T1000 (cell line): Measurements from ENCODE around the gene BCR.

Experiments used
- DNase-seq: peaks from one replicate; lab custom pipeline; 2025; ENCODE audit warnings: mixed read lengths; lab: John Stamatoyannopoulos, UW

BCR gene

GRCh38 chr22:23151827-23152226, 28.5 kb upstream of the BCR start:
- no peak for DNase-seq

- DNase-seq: no peak
These were observed 27.8 kb upstream of the BCR start for GRCh38 chr22:23152238-23153114.

GRCh38 chr22:23153994-23154393, 26.3 kb upstream of the BCR start:
- no peak for DNase-seq

GRCh38 chr22:23154461-23154860, 25.8 kb upstream of the BCR start:
- DNase-seq: no peak

GRCh38 chr22:23155143-23155542, 25.2 kb upstream of the BCR start:
- no peak for DNase-seq

GRCh38 chr22:23155831-23156230, 24.5 kb upstream of the BCR start:
- no peak for DNase-seq

- DNase-seq: no peak
These were observed 24.0 kb upstream of the BCR start for GRCh38 chr22:23156286-23156685.

GRCh38 chr22:23157560-23158515, 22.5 kb upstream of the BCR start:
- DNase-seq: no peak

- DNase-seq: no peak
These were observed 21.6 kb upstream of the BCR start for GRCh38 chr22:23158516-23159290.

- no peak for DNase-seq
These were observed 21.0 kb upstream of the BCR start for GRCh38 chr22:23159291-23159630.

- DNase-seq: no peak
These were observed 19.3 kb upstream of the BCR start for GRCh38 chr22:23161029-23161428.

- no peak for DNase-seq
These were observed 18.7 kb upstream of the BCR start for GRCh38 chr22:23161574-23161973.

- no peak for DNase-seq
These were observed 16.6 kb upstream of the BCR start for GRCh38 chr22:23163665-23164064.

GRCh38 chr22:23164091-23164490, 16.2 kb upstream of the BCR start:
- DNase-seq: no peak

GRCh38 chr22:23166042-23166831, 14.1 kb upstream of the BCR start:
- no peak for DNase-seq

GRCh38 chr22:23166841-23167616, 13.3 kb upstream of the BCR start:
- DNase-seq: no peak

GRCh38 chr22:23168391-23169042, 11.8 kb upstream of the BCR start:
- no peak for DNase-seq

- DNase-seq: no peak
These were observed 11.3 kb upstream of the BCR start for GRCh38 chr22:23169043-23169406.

GRCh38 chr22:23175817-23176644, 4.3 kb upstream of the BCR start:
- DNase-seq: no peak
